Liver (tissue), 9 donors: ENCODE results near the gene FBXW5. TPM values are rescaled to one million over a fixed set of nuclear protein-coding genes. Genes with fewer than 3 reads are reported as not detected.

Experiments used
- DNase-seq: peaks from one replicate; pipeline ENCODE4 v3.0.0-alpha.2; 2017; ENCODE audit warnings: low spot score
- H3K27ac ChIP-seq, 2 donors: one replicate each; pipeline ENCODE4 v1.7.0; 2013; ENCODE audit warnings: inconsistent platforms in 2 of 2, low read length in 2 of 2, control low read depth in 1 of 2, low read depth in 1 of 2, mild to moderate bottlenecking in 1 of 2
- H3K27me3 ChIP-seq, 4 donors: one replicate each; pipeline versions ENCODE4 v1.6.1 to v1.7.0; 2013; ENCODE audit warnings: low read length in 3 of 4, inconsistent platforms in 1 of 4, mild to moderate bottlenecking in 1 of 4, moderate library complexity in 1 of 4; ENCODE audit not compliant: control insufficient read depth in 4 of 4, insufficient read depth in 4 of 4
- H3K36me3 ChIP-seq, 4 donors: one replicate each; pipeline versions ENCODE4 v1.6.1 to v1.7.0; 2013; ENCODE audit warnings: low read length in 3 of 4, mild to moderate bottlenecking in 3 of 4, low read depth in 1 of 4, moderate library complexity in 1 of 4; ENCODE audit not compliant: control insufficient read depth in 4 of 4, insufficient read depth in 3 of 4
- H3K4me1 ChIP-seq, 4 donors: one replicate each; pipeline versions ENCODE4 v1.6.1 to v1.7.0; 2013; ENCODE audit warnings: low read length in 3 of 4, mild to moderate bottlenecking in 3 of 4, moderate library complexity in 1 of 4; ENCODE audit not compliant: control insufficient read depth in 4 of 4, insufficient read depth in 4 of 4
- H3K4me3 ChIP-seq, 3 donors: one replicate each; pipeline versions ENCODE4 v1.6.1 to v1.7.0; 2013; ENCODE audit warnings: low read length in 3 of 3, control low read depth in 1 of 3, low read depth in 1 of 3, mild to moderate bottlenecking in 1 of 3
- H3K9ac ChIP-seq, 2 donors: one replicate each; pipeline ENCODE4 v1.7.0; 2013; ENCODE audit warnings: low read length in 2 of 2, mild to moderate bottlenecking in 2 of 2, moderate library complexity in 2 of 2, control low read depth in 1 of 2, low read depth in 1 of 2
- H3K9me3 ChIP-seq, 4 donors: one replicate each; pipeline versions ENCODE4 v1.6.1 to v1.7.0; 2013; ENCODE audit warnings: low read length in 3 of 4; ENCODE audit not compliant: control insufficient read depth in 4 of 4
- EGR1 ChIP-seq, 2 donors: IDR thresholded peaks; 2 replicates each; pipeline ENCODE4 v1.6.1; 2016 to 2018; ENCODE audit warnings: antibody characterized with exemption in 2 of 2, low read depth in 2 of 2
- FOXA1 ChIP-seq: IDR thresholded peaks from 2 replicates; pipeline ENCODE4 v1.6.1; 2016; ENCODE audit warnings: antibody characterized with exemption
- FOXA2 ChIP-seq: IDR thresholded peaks from 2 replicates; pipeline ENCODE4 v1.6.1; 2016; ENCODE audit warnings: antibody characterized with exemption
- GABPA ChIP-seq, 2 donors: IDR thresholded peaks in 1 of 2; conservative IDR thresholded peaks in 1 of 2; 2 replicates each; pipeline ENCODE4 v1.6.1; 2016; ENCODE audit warnings: antibody characterized with exemption in 2 of 2, mild to moderate bottlenecking in 1 of 2, moderate library complexity in 1 of 2
- HNF4A ChIP-seq, 2 donors: conservative IDR thresholded peaks; 2 replicates each; pipeline ENCODE4 v1.6.1; 2016; ENCODE audit warnings: antibody characterized with exemption in 2 of 2, mild to moderate bottlenecking in 2 of 2
- HNF4G ChIP-seq: IDR thresholded peaks from 2 replicates; pipeline ENCODE4 v1.6.1; 2016; ENCODE audit warnings: antibody characterized with exemption
- JUND ChIP-seq, 2 donors: IDR thresholded peaks; 2 replicates each; pipeline ENCODE4 v1.6.1; 2016; ENCODE audit warnings: antibody characterized with exemption in 2 of 2
- MAX ChIP-seq: IDR thresholded peaks from 2 replicates; pipeline ENCODE4 v1.6.1; 2016; ENCODE audit warnings: antibody characterized with exemption
- NR2F2 ChIP-seq: IDR thresholded peaks from 2 replicates; pipeline ENCODE4 v1.6.1; 2016; ENCODE audit warnings: antibody characterized with exemption
- RAD21 ChIP-seq, 2 donors: IDR thresholded peaks; 2 replicates each; pipeline ENCODE4 v1.6.1; 2016; ENCODE audit warnings: antibody characterized with exemption in 2 of 2, mild to moderate bottlenecking in 2 of 2
- REST ChIP-seq: IDR thresholded peaks from 2 replicates; pipeline ENCODE4 v1.6.1; 2016; ENCODE audit warnings: antibody characterized with exemption, mild to moderate bottlenecking
- RXRA ChIP-seq, 2 donors: IDR thresholded peaks; 2 replicates each; pipeline ENCODE4 v1.6.1; 2017 to 2018; ENCODE audit warnings: antibody characterized with exemption in 2 of 2, mild to moderate bottlenecking in 1 of 2
- SP1 ChIP-seq: IDR thresholded peaks from 2 replicates; pipeline ENCODE4 v1.6.1; 2018; ENCODE audit warnings: antibody characterized with exemption, mild to moderate bottlenecking
- TAF1 ChIP-seq: conservative IDR thresholded peaks from 2 replicates; pipeline ENCODE4 v1.6.1; 2016; ENCODE audit warnings: antibody characterized with exemption, mild to moderate bottlenecking
- YY1 ChIP-seq: IDR thresholded peaks from 2 replicates; pipeline ENCODE4 v1.6.1; 2016; ENCODE audit warnings: antibody characterized with exemption, mild to moderate bottlenecking
- WGBS: extraction: QIAGEN DNeasy Blood & Tissue Kit; methylation state at CpG from one replicate; pipeline ENCODE4 v1.1.7; 2013; 5-methylcytosine and 5-hydroxymethylcytosine counted together
- polyA plus RNA-seq, 2 donors: library from polyadenylated mRNA; stranded (reverse) in 1 of 2; unstranded in 1 of 2; fragments of 200-250 nt in 1 of 2; fragments of >200 nt in 1 of 2; fragmentation: Nextera tagmentation in 1 of 2; extraction: Ambion mirVana in 1 of 2; gene quantifications; one replicate each; pipeline versions ENCODE4 v1.2.1 to v1.2.3, GENCODE V29; 2013 to 2015
- total RNA-seq, 2 donors: library from RNA; depleted of rRNA; stranded (reverse); fragments of >200 nt; gene quantifications; one replicate each; pipeline ENCODE4 v1.2.3, GENCODE V29; 2014
- TF ChIP-seq, protein P1 (sequence below): IDR thresholded peaks from 2 replicates; pipeline ENCODE4 v1.6.1; 2016; ENCODE audit warnings: antibody characterized with exemption
- TF ChIP-seq, protein P2 (sequence below): IDR thresholded peaks from 2 replicates; pipeline ENCODE4 v1.6.1; 2016; ENCODE audit warnings: antibody characterized with exemption
- TF ChIP-seq, protein P3 (sequence below): fragments of 150-350 bp; IDR thresholded peaks from 2 replicates; pipeline ENCODE4 v1.5.1; 2017; ENCODE audit warnings: improper control_type of control experiment, low read depth, low read length; ENCODE audit not compliant: missing input control
- donor health status: healthy.
- donor health status: healthy.
- donor health status: healthy.
- donor health status: healthy.
- donor health status: healthy.

The FBXW5 gene
- total and polyA plus RNA-seq, 4 donors = 64.0 to 163 (median 109) TPM

- TF ChIP-seq, protein P1, sequence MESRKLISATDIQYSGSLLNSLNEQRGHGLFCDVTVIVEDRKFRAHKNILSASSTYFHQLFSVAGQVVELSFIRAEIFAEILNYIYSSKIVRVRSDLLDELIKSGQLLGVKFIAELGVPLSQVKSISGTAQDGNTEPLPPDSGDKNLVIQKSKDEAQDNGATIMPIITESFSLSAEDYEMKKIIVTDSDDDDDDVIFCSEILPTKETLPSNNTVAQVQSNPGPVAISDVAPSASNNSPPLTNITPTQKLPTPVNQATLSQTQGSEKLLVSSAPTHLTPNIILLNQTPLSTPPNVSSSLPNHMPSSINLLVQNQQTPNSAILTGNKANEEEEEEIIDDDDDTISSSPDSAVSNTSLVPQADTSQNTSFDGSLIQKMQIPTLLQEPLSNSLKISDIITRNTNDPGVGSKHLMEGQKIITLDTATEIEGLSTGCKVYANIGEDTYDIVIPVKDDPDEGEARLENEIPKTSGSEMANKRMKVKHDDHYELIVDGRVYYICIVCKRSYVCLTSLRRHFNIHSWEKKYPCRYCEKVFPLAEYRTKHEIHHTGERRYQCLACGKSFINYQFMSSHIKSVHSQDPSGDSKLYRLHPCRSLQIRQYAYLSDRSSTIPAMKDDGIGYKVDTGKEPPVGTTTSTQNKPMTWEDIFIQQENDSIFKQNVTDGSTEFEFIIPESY = no peak
- TF ChIP-seq JUND (IDR thresholded peaks at IDR 0.05) (peak in 1 of 2 donors; percentile 51), RAD21 (IDR thresholded peaks at IDR 0.05) (peak; percentile 43 to 48), RXRA (IDR thresholded peaks at IDR 0.05) (peak; percentile 26 to 88), FOXA1 (peak; percentile 44), HNF4A (conservative IDR thresholded peaks at IDR 0.05) (peak; percentile 56 to 84), SP1 (peak; percentile 66)
These were observed 42.2 kb downstream of the FBXW5 start (continued) for GRCh38 chr9:136902259-136902821.

DNA sequence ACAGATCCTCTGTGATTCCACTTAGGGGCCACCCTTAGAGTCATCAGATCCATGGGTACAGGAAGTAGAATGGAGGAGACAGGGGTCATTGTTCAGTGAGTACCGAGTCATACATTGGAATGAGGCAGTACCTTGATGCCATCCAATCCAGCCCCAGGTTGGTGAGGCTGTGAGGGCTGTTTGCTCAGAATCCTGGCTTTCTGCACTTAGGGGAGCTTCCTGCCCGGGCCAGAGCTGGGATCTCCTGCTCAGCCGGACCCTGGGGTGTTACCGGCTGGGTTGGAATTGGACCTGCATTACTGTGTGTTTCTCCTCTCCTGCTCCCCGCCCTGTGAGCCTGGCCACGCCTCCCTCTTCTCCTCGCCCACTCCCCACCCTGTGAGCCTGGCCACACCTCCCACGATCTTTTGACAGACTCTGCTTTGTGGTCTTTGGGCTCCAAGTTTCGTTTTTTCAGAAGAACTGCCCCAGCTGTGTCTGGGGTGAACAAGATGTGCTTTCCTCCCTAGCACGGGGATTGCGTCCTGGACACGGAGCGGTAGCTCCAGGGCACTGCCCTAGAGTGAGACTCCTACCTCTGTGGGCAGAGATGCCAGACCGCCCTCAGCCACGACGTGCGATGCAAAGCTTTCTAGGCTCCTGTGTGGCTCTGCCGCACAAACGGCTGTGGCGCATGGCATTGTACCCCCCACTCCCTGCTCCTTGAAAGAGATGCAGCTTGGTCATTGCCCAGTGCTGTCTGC, 42.9 kb downstream of the FBXW5 start:
- TF ChIP-seq TAF1 = no peak
- TF ChIP-seq YY1 = no peak
- TF ChIP-seq REST = no peak
- TF ChIP-seq, protein P2, sequence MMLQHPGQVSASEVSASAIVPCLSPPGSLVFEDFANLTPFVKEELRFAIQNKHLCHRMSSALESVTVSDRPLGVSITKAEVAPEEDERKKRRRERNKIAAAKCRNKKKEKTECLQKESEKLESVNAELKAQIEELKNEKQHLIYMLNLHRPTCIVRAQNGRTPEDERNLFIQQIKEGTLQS = no peak
- TF ChIP-seq EGR1 (IDR thresholded peaks at IDR 0.05; ENCODE audit: low read depth in 2 of 2) = no peak
- TF ChIP-seq FOXA2 = no peak
- no peak for TF ChIP-seq RAD21 (IDR thresholded peaks at IDR 0.05)
- no peak for TF ChIP-seq FOXA1
- TF ChIP-seq HNF4G = no peak
- TF ChIP-seq RXRA (IDR thresholded peaks at IDR 0.05) = no peak
- TF ChIP-seq NR2F2 = no peak
- TF ChIP-seq, protein P1 = no peak
- TF ChIP-seq, protein P3, sequence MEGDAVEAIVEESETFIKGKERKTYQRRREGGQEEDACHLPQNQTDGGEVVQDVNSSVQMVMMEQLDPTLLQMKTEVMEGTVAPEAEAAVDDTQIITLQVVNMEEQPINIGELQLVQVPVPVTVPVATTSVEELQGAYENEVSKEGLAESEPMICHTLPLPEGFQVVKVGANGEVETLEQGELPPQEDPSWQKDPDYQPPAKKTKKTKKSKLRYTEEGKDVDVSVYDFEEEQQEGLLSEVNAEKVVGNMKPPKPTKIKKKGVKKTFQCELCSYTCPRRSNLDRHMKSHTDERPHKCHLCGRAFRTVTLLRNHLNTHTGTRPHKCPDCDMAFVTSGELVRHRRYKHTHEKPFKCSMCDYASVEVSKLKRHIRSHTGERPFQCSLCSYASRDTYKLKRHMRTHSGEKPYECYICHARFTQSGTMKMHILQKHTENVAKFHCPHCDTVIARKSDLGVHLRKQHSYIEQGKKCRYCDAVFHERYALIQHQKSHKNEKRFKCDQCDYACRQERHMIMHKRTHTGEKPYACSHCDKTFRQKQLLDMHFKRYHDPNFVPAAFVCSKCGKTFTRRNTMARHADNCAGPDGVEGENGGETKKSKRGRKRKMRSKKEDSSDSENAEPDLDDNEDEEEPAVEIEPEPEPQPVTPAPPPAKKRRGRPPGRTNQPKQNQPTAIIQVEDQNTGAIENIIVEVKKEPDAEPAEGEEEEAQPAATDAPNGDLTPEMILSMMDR = no peak
- TF ChIP-seq MAX = no peak
- TF ChIP-seq GABPA (IDR thresholded peaks at IDR 0.05 in 1 of 2, conservative IDR thresholded peaks at IDR 0.05 in 1 of 2) = no peak
- no peak for TF ChIP-seq SP1
- H3K27ac ChIP-seq = peak overlapping the region; percentile 83 to 94
- H3K9me3 ChIP-seq = no peaks in the 10 kb centered on the region
- H3K4me1 ChIP-seq = peaks cover 12 to 31% (median 20%) of the 10 kb centered on the region in 4 donors
- peak overlapping the region; percentile 20 to 63 for H3K9ac ChIP-seq
- H3K4me3 ChIP-seq = no peak overlapping the region
- no peak for DNase-seq
- peaks cover 0 to 14% (median 9%) of the 10 kb centered on the region in 4 donors for H3K36me3 ChIP-seq
- no peaks in the 10 kb centered on the region for H3K27me3 ChIP-seq
- WGBS = 25% methylated on average over 20 of the region's 20 CpGs
